ENCODE data around the gene PI4K2B. TPM values are rescaled to one million over a fixed set of nuclear protein-coding genes. Genes with fewer than 3 reads are reported as not detected.
A peak's percentile ranks its signal among the peaks of the same experiment; 100 is the strongest.

PI4K2B gene
- total and polyA plus RNA-seq, 10 of the 15 experiments (the other 5 are each of a cell fraction or from before 2014, with no cell fraction given) = 12.9 to 55.3 (median 40.7) TPM

- TF ChIP-seq IKZF1 (conservative IDR thresholded peaks at IDR 0.05) (peak; percentile 99), MLLT1 (IDR thresholded peaks at IDR 0.05) (peak; percentile 59; the same call in 1 of the 2 replicates), BCL11A (IDR thresholded peaks at IDR 0.05; ENCODE audit: low read depth, low read length) (no peak), MEF2B (IDR thresholded peaks at IDR 0.05; ENCODE audit: partially characterized antibody, poor library complexity, severe bottlenecking) (peak; percentile 29), NR2C2 (IDR thresholded peaks at IDR 0.05; ENCODE audit: borderline replicate concordance, control insufficient read depth, insufficient read length, low read depth) (no peak), CBFB (IDR thresholded peaks at IDR 0.05; ENCODE audit: low read depth) (peak; percentile 72; the same call in 1 of the 2 replicates), FOXM1 (IDR thresholded peaks at IDR 0.05; ENCODE audit: low read depth, low read length) (peak; percentile 99), POLR2A (IDR thresholded peaks at IDR 0.05; ENCODE audit: low read depth, low read length) (peak; percentile 94), POU2F2 (IDR thresholded peaks at IDR 0.05; ENCODE audit: borderline replicate concordance, low read depth, low read length) (peak; percentile 77), ZZZ3 (IDR thresholded peaks at IDR 0.05; ENCODE audit: control insufficient read depth, insufficient read length, low read depth) (no peak), FOXK2 (IDR thresholded peaks at IDR 0.05) (peak; percentile 64), ZBTB40 (IDR thresholded peaks at IDR 0.05; ENCODE audit: borderline replicate concordance) (peak; percentile 24; the same call in 1 of the 2 replicates), MXI1 (IDR thresholded peaks at IDR 0.05; ENCODE audit: low read depth, low read length) (peak; percentile 88), ZBTB33 (IDR thresholded peaks at IDR 0.05) (peak; percentile 14; the same call in 1 of the 2 replicates), ZNF24 (IDR thresholded peaks at IDR 0.05) (peak; percentile 89), ZNF207 (IDR thresholded peaks at IDR 0.05; ENCODE audit: borderline replicate concordance) (peak; percentile 97), NFIC (IDR thresholded peaks at IDR 0.05; ENCODE audit: low read depth, low read length) (peak; percentile 54), ESRRA (IDR thresholded peaks at IDR 0.05; ENCODE audit: low read length) (peak; percentile 53; the same call in 1 of the 2 replicates)
Measured at GRCh38 chr4:25312496-25313200, 78.8 kb downstream of the PI4K2B start, which contains the start of gene ZCCHC4 (continued).
